OCI-LY7 (cell line): Measurements from ENCODE around the gene AXDND1. TPM values are rescaled to one million over a fixed set of nuclear protein-coding genes. Genes with fewer than 3 reads are reported as not detected.

ENCODE experiments used
- BruUV-seq: library from RNA; stranded (reverse); fragments of 400-500 nt; replicated peaks from 2 replicates; lab custom pipeline; 2021; lab: Mats Ljungman, UMichigan
- CTCF ChIA-PET: fragments of 300-600 bp; sonication (Branson Sonifier 250); formaldehyde crosslinking; loops from one replicate; lab custom pipeline; 2022; ENCODE audit warnings: antibody characterized with exemption; ENCODE audit not compliant: unreplicated experiment; lab: Charles Lee
- POLR2A ChIA-PET: fragments of 300-600 bp; sonication (Branson Sonifier 250); formaldehyde crosslinking; loops from one replicate; lab custom pipeline; 2022; ENCODE audit warnings: antibody characterized with exemption; lab: Charles Lee
- DNase-seq: peaks from one replicate; pipeline ENCODE4 v3.0.0-alpha.2; 2015; ENCODE audit warnings: low spot score
- H2AFZ ChIP-seq: fragments of 200-600 bp; sonication (generic), shearing (Covaris generic); 2 replicates; pipeline ENCODE4 v1.6.1; 2014; ENCODE audit warnings: mild to moderate bottlenecking, antibody characterized with exemption, low read length, moderate library complexity
- H3K27ac ChIP-seq: fragments of 200-600 bp; sonication (generic); 2 replicates; pipeline ENCODE4 v1.5.1; 2014; ENCODE audit warnings: mixed run types, low read depth, mild to moderate bottlenecking, moderate library complexity, low read length, inconsistent platforms; ENCODE audit not compliant: poor library complexity, severe bottlenecking
- H3K36me3 ChIP-seq: fragments of 200-600 bp; sonication (generic); 2 replicates; pipeline ENCODE4 v1.6.1; 2014; ENCODE audit warnings: mild to moderate bottlenecking, antibody characterized with exemption, low read length, moderate library complexity, mixed read lengths; ENCODE audit not compliant: insufficient read depth
- H3K4me1 ChIP-seq: fragments of 200-600 bp; sonication (generic); 2 replicates; pipeline ENCODE4 v1.5.1; 2014; ENCODE audit warnings: mild to moderate bottlenecking, low read length; ENCODE audit not compliant: insufficient read depth, poor library complexity, severe bottlenecking
- H3K4me2 ChIP-seq: fragments of 200-600 bp; sonication (generic); 2 replicates; pipeline ENCODE4 v1.6.1; 2014; ENCODE audit warnings: mild to moderate bottlenecking, low read length
- H3K4me3 ChIP-seq: fragments of 200-600 bp; sonication (generic); 2 replicates; pipeline ENCODE4 v1.5.1; 2014; ENCODE audit warnings: mild to moderate bottlenecking, low read depth, low read length; ENCODE audit not compliant: poor library complexity, severe bottlenecking
- H3K79me2 ChIP-seq: fragments of 200-600 bp; sonication (generic); 2 replicates; pipeline ENCODE4 v1.6.1; 2016; ENCODE audit warnings: low read depth, mild to moderate bottlenecking, low read length, moderate library complexity, mixed read lengths; ENCODE audit not compliant: insufficient read depth
- H3K9me2 ChIP-seq: fragments of 200-600 bp; sonication (generic); 2 replicates; pipeline ENCODE4 v1.6.1; 2016; ENCODE audit warnings: mild to moderate bottlenecking, low read length, mixed read lengths; ENCODE audit not compliant: insufficient read depth
- H3K9me3 ChIP-seq: fragments of 200-600 bp; sonication (generic); 2 replicates; pipeline ENCODE4 v1.6.1; 2014; ENCODE audit warnings: mild to moderate bottlenecking, mixed run types, low read length, mixed read lengths
- H4K20me1 ChIP-seq: fragments of 200-600 bp; sonication (generic); 2 replicates; pipeline ENCODE4 v1.6.1; 2014; ENCODE audit warnings: mild to moderate bottlenecking, antibody characterized with exemption, low read length, moderate library complexity, mixed read lengths; ENCODE audit not compliant: insufficient read depth
- EZH2phosphoT487 ChIP-seq: fragments of 200-600 bp; sonication (generic); IDR thresholded peaks from 2 replicates; pipeline ENCODE4 v1.6.1; 2018; ENCODE audit warnings: low read depth, borderline replicate concordance, mild to moderate bottlenecking, mixed run types, antibody characterized with exemption, low read length, moderate library complexity, mixed read lengths
- intact Hi-C: fragments of 100-400 bp; cut with micrococcal nuclease; formaldehyde crosslinking; loops from one replicate; pipeline ENCODE4 v1.10.0; 2022; ENCODE audit not compliant: unreplicated experiment
- total RNA-seq, 2 experiments: library from RNA; depleted of rRNA in 1 of 2; stranded (reverse); fragments of >200 nt in 1 of 2; shearing (Covaris generic) in 1 of 2; gene quantifications; 2 replicates each; pipeline ENCODE4 v1.2.3, GENCODE V29; 2014 to 2022
- TF ChIP-seq, protein P1 (sequence below): fragments of 200-600 bp; sonication (generic); conservative IDR thresholded peaks from 2 replicates; pipeline ENCODE4 v1.5.1; 2014; ENCODE audit warnings: mild to moderate bottlenecking, antibody characterized with exemption, low read length, moderate library complexity, mixed read lengths

Gene AXDND1
- total RNA-seq, 2 experiments from 2014 or later = 0.16 to 1.8 TPM

- H3K27ac ChIP-seq = no peak overlapping the region
- H3K9me3 ChIP-seq = no peaks in the 10 kb centered on the region
- H3K36me3 ChIP-seq = peaks cover 73% of the 10 kb centered on the region
- CTCF ChIA-PET = no interaction called here
- POLR2A ChIA-PET = no interaction called here
- no peaks in the 10 kb centered on the region for H3K9me2 ChIP-seq
- H3K4me2 ChIP-seq = no peak overlapping the region
- BruUV-seq = no TSS peak
- no peak overlapping the region for H3K4me3 ChIP-seq
- no peak for TF ChIP-seq EZH2phosphoT487
- TF ChIP-seq, protein P1, sequence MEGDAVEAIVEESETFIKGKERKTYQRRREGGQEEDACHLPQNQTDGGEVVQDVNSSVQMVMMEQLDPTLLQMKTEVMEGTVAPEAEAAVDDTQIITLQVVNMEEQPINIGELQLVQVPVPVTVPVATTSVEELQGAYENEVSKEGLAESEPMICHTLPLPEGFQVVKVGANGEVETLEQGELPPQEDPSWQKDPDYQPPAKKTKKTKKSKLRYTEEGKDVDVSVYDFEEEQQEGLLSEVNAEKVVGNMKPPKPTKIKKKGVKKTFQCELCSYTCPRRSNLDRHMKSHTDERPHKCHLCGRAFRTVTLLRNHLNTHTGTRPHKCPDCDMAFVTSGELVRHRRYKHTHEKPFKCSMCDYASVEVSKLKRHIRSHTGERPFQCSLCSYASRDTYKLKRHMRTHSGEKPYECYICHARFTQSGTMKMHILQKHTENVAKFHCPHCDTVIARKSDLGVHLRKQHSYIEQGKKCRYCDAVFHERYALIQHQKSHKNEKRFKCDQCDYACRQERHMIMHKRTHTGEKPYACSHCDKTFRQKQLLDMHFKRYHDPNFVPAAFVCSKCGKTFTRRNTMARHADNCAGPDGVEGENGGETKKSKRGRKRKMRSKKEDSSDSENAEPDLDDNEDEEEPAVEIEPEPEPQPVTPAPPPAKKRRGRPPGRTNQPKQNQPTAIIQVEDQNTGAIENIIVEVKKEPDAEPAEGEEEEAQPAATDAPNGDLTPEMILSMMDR = no peak
- intact Hi-C loops = no loop called here
- H3K79me2 ChIP-seq = no peaks in the 10 kb centered on the region
- H2AFZ ChIP-seq = no peak overlapping the region
- H3K4me1 ChIP-seq = peaks cover 14% of the 10 kb centered on the region
- DNase-seq = no peak
- H4K20me1 ChIP-seq = no peaks in the 10 kb centered on the region
Observed at GRCh38 chr1:179341943-179342547, 23.7 kb upstream of the AXDND1 start.

DNA sequence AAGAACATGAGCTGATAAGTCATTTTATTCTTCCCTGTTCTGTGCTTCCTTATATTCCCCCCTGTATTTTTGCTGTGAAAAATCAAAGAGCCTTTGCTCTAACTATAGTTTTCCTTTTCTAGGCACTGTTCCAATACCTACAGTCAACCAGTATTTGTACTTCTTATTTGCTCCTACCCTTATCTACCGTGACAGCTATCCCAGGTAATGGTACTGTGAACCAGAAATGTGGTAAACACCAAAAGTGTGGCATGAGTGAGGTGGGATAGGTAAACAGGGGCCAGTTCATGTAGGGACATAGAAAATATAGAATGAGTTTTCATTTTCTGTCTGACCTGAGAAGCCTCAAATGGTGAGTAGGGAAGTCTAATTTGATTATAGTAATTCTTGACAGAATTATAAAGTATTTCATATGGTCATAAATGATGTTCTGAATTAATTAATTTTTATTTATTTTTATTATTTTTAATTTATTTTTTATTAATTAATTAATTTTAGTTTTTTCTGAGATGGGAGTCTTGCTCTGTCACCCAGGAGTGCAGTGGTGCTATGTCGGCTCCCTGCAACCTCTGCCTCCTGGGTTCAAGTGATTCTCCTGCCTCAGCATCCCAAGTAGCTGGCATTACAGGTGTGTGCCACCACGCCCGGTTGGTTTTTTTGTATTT is 22.9 kb upstream of the AXDND1 start:
- no peaks in the 10 kb centered on the region for H3K79me2 ChIP-seq
- no peak overlapping the region for H2AFZ ChIP-seq
- peaks cover 76% of the 10 kb centered on the region for H3K36me3 ChIP-seq
- no peak overlapping the region for H3K4me2 ChIP-seq
- ChIA-PET CTCF (no interaction called here), POLR2A (no interaction called here)
- H3K4me1 ChIP-seq = peaks cover 14% of the 10 kb centered on the region
- H4K20me1 ChIP-seq = no peaks in the 10 kb centered on the region
- no peak for DNase-seq
- H3K27ac ChIP-seq = no peak overlapping the region
- no peaks in the 10 kb centered on the region for H3K9me3 ChIP-seq
- H3K4me3 ChIP-seq = no peak overlapping the region
- intact Hi-C loops = no loop called here
- TF ChIP-seq, protein P1 = no peak
- no peak for TF ChIP-seq EZH2phosphoT487
- no TSS peak for BruUV-seq
- H3K9me2 ChIP-seq = no peaks in the 10 kb centered on the region

DNA sequence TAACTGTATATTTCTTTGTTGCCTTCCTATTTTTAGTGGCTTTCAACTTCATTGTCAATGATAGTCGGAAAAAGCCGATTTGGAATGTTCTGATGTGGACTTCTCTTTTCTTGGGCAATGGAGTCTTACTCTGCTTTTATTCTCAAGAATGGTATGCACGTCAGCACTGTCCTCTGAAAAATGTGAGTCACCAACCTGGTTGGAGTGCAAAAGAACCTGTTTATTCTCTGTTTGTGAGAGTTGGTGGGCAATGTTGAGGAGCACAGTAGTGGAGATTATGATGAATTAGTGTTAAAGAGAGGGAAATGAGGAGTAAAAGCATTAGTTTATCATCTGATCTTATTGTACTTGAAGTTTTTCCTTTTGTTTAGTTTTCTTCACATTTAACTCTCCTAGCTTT is 14.5 kb upstream of the AXDND1 start:
- no peak for TF ChIP-seq EZH2phosphoT487
- TF ChIP-seq, protein P1 = no peak
- H4K20me1 ChIP-seq = no peaks in the 10 kb centered on the region
- ChIA-PET CTCF (no interaction called here), POLR2A (interaction anchor here (0.6 to 0.7 kb wide), 3 partner anchors 67 to 333 kb away, joined by 3 to 9 read pairs (median 4); no protein-coding TSS in a partner anchor)
- no peaks in the 10 kb centered on the region for H3K9me3 ChIP-seq
- no peak for DNase-seq
- no peaks in the 10 kb centered on the region for H3K4me1 ChIP-seq
- no peaks in the 10 kb centered on the region for H3K79me2 ChIP-seq
- no peaks in the 10 kb centered on the region for H3K9me2 ChIP-seq
- intact Hi-C loops = no loop called here
- H2AFZ ChIP-seq = no peak overlapping the region
- H3K4me2 ChIP-seq = no peak overlapping the region
- H3K4me3 ChIP-seq = no peak overlapping the region
- H3K27ac ChIP-seq = no peak overlapping the region
- no TSS peak for BruUV-seq
- peaks cover 72% of the 10 kb centered on the region for H3K36me3 ChIP-seq
